Right lobe of liver (tissue), 6 donors: ENCODE measurements around the gene HYAL1. TPM values are rescaled to one million over a fixed set of nuclear protein-coding genes. Genes with fewer than 3 reads are reported as not detected.
"Not testable (repeated sequence)": the region's sequence is repeated elsewhere in the genome, so short reads cannot be mapped to it uniquely, and the experiment has no call there.

Source experiments
- ATAC-seq, 4 donors: fragments of 200-7000 bp; cut with Tn5 transposase; one replicate each; pipeline ENCODE4 v1.9.1; 2020; ENCODE audit warnings: mild to moderate bottlenecking in 4 of 4, moderate library complexity in 4 of 4
- DNase-seq, 3 donors: peaks; one replicate each; pipeline ENCODE4 v3.0.0-alpha.2; 2020
- H3K27ac ChIP-seq, 3 donors: fragments of 200-600 bp; one replicate each; pipeline ENCODE4 v1.8.0; 2022
- H3K27me3 ChIP-seq, 2 donors: fragments of 200-600 bp; one replicate each; pipeline ENCODE4 v1.8.0; 2022
- H3K36me3 ChIP-seq, 4 donors: fragments of 200-600 bp; sonication (generic) in 1 of 4; one replicate each; pipeline versions ENCODE4 v1.5.1 to v1.8.0; 2017 to 2022; ENCODE audit warnings: control low read depth in 1 of 4
- H3K4me1 ChIP-seq, 4 donors: fragments of 200-600 bp; sonication (generic) in 1 of 4; one replicate each; pipeline versions ENCODE4 v1.5.1 to v1.8.0; 2017 to 2022; ENCODE audit warnings: control low read depth in 1 of 4
- H3K4me3 ChIP-seq, 3 donors: fragments of 200-600 bp; one replicate each; pipeline ENCODE4 v1.8.0; 2022
- H3K9me3 ChIP-seq, 4 donors: fragments of 200-600 bp; sonication (generic) in 1 of 4; one replicate each; pipeline versions ENCODE4 v1.5.1 to v1.8.0; 2017 to 2022; ENCODE audit warnings: control low read depth in 1 of 4
- POLR2A ChIP-seq: fragments of 450-650 bp; IDR thresholded peaks from one replicate; pipeline ENCODE4 v1.6.1; 2017; ENCODE audit warnings: antibody characterized with exemption, mild to moderate bottlenecking
- WGBS: methylation state at CpG from one replicate; pipeline ENCODE4 v1.1.6; 2018; ENCODE audit warnings: low coverage, low lambda C conversion rate; ENCODE audit not compliant: insufficient coverage; ENCODE audit errors: missing lambda C conversion rate; 5-methylcytosine and 5-hydroxymethylcytosine counted together
- intact Hi-C, 2 donors: fragments of 100-400 bp; cut with DNase I; formaldehyde crosslinking; loops; one replicate each; pipeline versions ENCODE4 v1.11.2 to v1.14.1; 2022
- total RNA-seq, 6 experiments: library from RNA; depleted of rRNA in 2 of 6; stranded (reverse); fragments of >200 nt in 2 of 6; fragmentation: NEBNext Ultra II Directional in 3 of 6; extraction: Animal tissue kit (Norgen Biotek cat#: 25700) in 3 of 6; gene quantifications; one replicate each; pipeline versions ENCODE4 v1.1.0 to v1.2.4, GENCODE V29; 2016 to 2023
- TF ChIP-seq, protein P1 (sequence below), 4 donors: fragments of 200-600 bp in 3 of 4; fragments of 450-650 bp in 1 of 4; IDR thresholded peaks; one replicate each; pipeline versions ENCODE4 v1.5.1 to v1.8.0; 2016 to 2022; ENCODE audit warnings: antibody characterized with exemption in 4 of 4, mild to moderate bottlenecking in 2 of 4
- donor health status: DM: no; HTN: yes; CAD: no.
- donor health status: DM: no; HTN: no; CAD: no.
- donor health status: DM: no; HTN: no; CAD: no.
- donor health status: DM: no; HTN: yes; CAD: no.
- donor health status: DM: no; HTN: yes; CAD: no.

The HYAL1 gene
- total RNA-seq, 6 experiments from 2014 or later, result 90.6 to 157 (median 136) TPM

DNA sequence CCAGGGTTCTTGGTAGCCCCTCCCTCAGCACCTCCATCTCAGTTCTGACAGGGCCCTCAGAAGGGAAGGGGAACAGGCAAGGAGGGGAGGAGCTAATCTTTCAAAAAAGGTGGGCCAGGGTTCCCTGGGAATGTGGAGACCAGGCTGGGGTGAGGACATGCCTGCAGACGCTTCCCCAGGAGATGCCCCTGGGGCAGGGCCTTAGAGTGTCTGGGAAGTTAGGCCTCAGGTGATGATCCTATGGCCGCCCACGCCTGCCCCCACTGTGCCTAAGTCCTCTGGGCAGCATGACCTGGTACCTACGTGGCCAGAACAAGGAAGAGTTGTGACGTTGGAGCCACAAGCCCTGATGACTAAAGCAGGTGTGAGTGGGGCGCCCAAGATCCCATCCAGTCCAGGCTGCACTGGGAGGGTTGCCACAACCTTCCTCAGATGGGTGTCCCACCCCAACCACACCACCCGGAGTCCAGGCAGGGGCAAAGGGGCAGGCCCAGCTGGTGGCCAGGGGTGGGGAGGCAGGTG, 38.3 kb downstream of the HYAL1 start:
- H3K36me3 ChIP-seq, result no peaks in the 10 kb centered on the region
- ATAC-seq (no peak), DNase-seq (no peak)
- H3K9me3 ChIP-seq, result no peaks in the 10 kb centered on the region
- H3K4me3 ChIP-seq, result no peak overlapping the region
- H3K4me1 ChIP-seq, result peaks cover 0 to 15% (median 0%) of the 10 kb centered on the region in 4 donors
- WGBS, result 53% methylated on average over 3 of the region's 7 CpGs
- intact Hi-C loops, result loop anchor here (5.0 to 10.0 kb wide), 2 partner anchors 38 to 140 kb away; no protein-coding TSS in a partner anchor
- TF ChIP-seq POLR2A, result no peak
- TF ChIP-seq, protein P1, sequence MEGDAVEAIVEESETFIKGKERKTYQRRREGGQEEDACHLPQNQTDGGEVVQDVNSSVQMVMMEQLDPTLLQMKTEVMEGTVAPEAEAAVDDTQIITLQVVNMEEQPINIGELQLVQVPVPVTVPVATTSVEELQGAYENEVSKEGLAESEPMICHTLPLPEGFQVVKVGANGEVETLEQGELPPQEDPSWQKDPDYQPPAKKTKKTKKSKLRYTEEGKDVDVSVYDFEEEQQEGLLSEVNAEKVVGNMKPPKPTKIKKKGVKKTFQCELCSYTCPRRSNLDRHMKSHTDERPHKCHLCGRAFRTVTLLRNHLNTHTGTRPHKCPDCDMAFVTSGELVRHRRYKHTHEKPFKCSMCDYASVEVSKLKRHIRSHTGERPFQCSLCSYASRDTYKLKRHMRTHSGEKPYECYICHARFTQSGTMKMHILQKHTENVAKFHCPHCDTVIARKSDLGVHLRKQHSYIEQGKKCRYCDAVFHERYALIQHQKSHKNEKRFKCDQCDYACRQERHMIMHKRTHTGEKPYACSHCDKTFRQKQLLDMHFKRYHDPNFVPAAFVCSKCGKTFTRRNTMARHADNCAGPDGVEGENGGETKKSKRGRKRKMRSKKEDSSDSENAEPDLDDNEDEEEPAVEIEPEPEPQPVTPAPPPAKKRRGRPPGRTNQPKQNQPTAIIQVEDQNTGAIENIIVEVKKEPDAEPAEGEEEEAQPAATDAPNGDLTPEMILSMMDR (IDR thresholded peaks at IDR 0.05), result no peak
- H3K27ac ChIP-seq, result no peak overlapping the region
- no peaks in the 10 kb centered on the region for H3K27me3 ChIP-seq

DNA sequence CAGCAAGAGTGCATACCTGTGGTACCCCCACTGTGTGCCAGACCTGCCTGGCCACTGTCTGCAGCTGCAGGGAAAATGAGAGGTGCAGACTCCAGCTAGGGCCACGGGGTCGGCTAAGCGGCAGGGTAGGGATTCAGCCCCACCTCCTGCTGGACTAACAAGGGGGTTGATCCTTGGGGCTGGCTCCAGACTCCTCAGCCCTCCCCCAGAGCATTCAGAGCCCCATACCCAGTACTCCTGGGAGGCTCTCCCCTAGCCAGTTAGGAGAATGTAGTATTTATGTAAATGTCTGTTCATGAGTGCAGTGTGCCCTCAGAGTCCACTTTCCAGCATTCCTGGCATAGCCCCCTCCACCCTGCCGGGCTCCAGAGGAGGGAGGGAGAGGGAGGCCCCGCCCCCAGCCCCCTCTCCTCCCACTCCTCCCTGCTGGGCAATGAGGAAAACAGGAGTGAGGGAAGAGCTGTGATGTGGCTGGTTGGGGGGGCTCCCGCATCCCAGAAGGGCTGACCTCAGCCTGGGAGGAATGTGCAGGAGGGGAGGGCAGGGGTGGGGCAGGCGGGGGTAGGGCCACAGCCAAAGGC, 38.9 kb downstream of the HYAL1 start:
- ATAC-seq (peak in 1 of 4 donors; percentile 12), DNase-seq (no peak)
- H3K4me3 ChIP-seq, result no peak overlapping the region
- 17% methylated on average over 2 of the region's 7 CpGs for WGBS
- H3K27ac ChIP-seq, result no peak overlapping the region
- no peaks in the 10 kb centered on the region for H3K9me3 ChIP-seq
- intact Hi-C loops, result loop anchor here in 1 of 2 donors (10.0 kb wide), 1 partner anchor 140 kb away; no protein-coding TSS in a partner anchor
- TF ChIP-seq, protein P1 (IDR thresholded peaks at IDR 0.05), result no peak
- TF ChIP-seq POLR2A, result no peak
- no peaks in the 10 kb centered on the region for H3K27me3 ChIP-seq
- peaks cover 0 to 19% (median 0%) of the 10 kb centered on the region in 4 donors for H3K4me1 ChIP-seq
- H3K36me3 ChIP-seq, result no peaks in the 10 kb centered on the region

DNA sequence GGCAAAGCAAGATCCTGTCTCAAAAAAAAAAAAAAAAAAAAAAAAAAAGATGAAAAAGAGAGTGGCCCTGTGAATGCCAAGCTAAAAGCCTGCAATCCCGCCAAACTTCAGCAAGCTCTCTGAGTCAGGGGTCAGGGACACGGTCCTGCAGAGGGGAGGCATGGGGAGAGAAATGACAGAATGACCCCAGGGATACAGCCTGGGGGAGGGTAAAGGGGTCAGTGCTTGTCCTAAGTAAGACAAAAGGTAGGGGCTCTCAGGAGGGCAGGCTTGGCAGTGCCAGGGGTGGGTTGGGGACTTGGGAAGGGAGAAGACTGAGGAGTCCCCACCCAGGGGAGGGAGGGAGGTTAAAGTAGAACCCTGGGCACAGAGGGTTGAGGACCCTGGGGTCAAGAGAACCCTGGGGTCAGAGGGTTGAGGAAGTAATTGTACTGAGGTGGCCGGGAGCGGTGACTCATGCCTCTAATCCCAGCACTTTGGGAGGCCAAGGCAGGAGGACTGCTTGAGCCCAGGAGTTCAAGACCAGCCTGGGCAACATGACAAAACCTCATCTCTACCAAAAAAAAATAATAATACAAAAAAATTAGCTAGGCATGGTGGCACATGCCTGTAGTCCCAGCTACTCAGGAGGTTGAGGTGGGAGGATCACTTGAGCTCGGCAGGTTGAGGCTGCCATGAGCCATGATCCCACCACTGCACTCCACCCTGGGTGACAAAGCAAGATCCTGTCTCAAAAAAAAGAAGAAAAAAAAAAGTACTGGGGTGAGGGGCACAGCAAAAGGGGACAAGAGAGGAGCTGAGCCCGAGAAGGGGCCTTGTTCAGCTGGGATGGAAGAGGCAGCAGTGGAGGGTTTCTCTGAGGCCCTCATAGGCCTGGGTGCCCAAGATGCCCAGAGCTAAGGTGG, 39.6 kb downstream of the HYAL1 start:
- H3K27ac ChIP-seq, result no peak overlapping the region
- peaks cover 0 to 21% (median 0%) of the 10 kb centered on the region in 4 donors for H3K4me1 ChIP-seq
- H3K36me3 ChIP-seq, result no peaks in the 10 kb centered on the region
- no peaks in the 10 kb centered on the region for H3K9me3 ChIP-seq
- intact Hi-C loops, result loop anchor here in 1 of 2 donors (10.0 kb wide), 1 partner anchor 139 kb away; no protein-coding TSS in a partner anchor
- no peak overlapping the region for H3K4me3 ChIP-seq
- ATAC-seq, result no peak
- TF ChIP-seq, protein P1 (IDR thresholded peaks at IDR 0.05), result no peak
- no peak for TF ChIP-seq POLR2A
- WGBS, result 65% methylated on average over 6 of the region's 6 CpGs
- DNase-seq, result no peak
- H3K27me3 ChIP-seq, result no peaks in the 10 kb centered on the region

GRCh38 chr3:50262778-50263177, 40.6 kb downstream of the HYAL1 start:
- Histone ChIP-seq H3K27ac (no peak overlapping the region), H3K4me3 (no peak overlapping the region), H3K36me3 (peaks cover 0 to 5% (median 2%) of the 10 kb centered on the region in 4 donors), H3K9me3 (no peaks in the 10 kb centered on the region), H3K27me3 (no peaks in the 10 kb centered on the region), H3K4me1 (peaks cover 0 to 19% (median 0%) of the 10 kb centered on the region in 4 donors)
- 85% methylated on average over 4 of the region's 7 CpGs for WGBS
- no peak for TF ChIP-seq POLR2A
- TF ChIP-seq, protein P1 (IDR thresholded peaks at IDR 0.05), result no peak
- no peak for ATAC-seq
- intact Hi-C loops, result loop anchor here in 1 of 2 donors (10.0 kb wide), 1 partner anchor 138 kb away; no protein-coding TSS in a partner anchor
- DNase-seq, result no peak

DNA sequence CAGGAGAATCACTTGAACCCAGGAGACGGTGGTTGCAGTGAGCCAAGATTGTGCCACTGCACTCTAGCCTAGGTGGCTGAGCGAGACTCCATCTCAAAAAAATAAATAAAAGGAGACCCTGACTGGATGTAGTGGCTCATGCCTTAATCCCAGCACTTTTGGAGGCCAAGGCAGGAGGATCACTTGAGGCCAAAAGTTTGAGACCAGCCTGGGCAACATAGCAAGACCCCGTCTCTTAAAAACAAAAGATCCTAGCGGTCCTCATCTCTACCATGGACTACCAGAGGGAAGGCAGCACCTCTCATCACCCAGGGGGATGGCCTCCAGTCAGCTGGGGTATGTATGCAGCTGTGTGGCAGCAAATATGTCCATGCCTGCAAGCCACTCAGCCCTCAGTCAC, 41.2 kb downstream of the HYAL1 start:
- not testable (repeated sequence) for H3K4me3 ChIP-seq, H3K27me3 ChIP-seq, H3K27ac ChIP-seq, ATAC-seq, DNase-seq, H3K9me3 ChIP-seq
- 94% methylated on average over 2 of the region's 4 CpGs for WGBS
- Histone ChIP-seq H3K36me3 (peaks cover 0 to 11% (median 7%) of the 10 kb centered on the region in 4 donors), H3K4me1 (peaks cover 0 to 16% (median 0%) of the 10 kb centered on the region in 4 donors)
- intact Hi-C loops, result loop anchor here in 1 of 2 donors (10.0 kb wide), 1 partner anchor 137 kb away; no protein-coding TSS in a partner anchor
